ENCODE measurements around the gene CORO2A. TPM values are rescaled to one million over a fixed set of nuclear protein-coding genes. Genes with fewer than 3 reads are reported as not detected.
A peak's percentile ranks its signal among the peaks of the same experiment; 100 is the strongest.

CORO2A gene
- total RNA-seq, 4 donors from 2014 or later: 1.1 to 3.5 (median 2.1) TPM

- peaks cover 5 to 13% of the 10 kb centered on the region in 2 donors for H3K36me3 ChIP-seq
- WGBS, 2 donors: 93 to 94% methylated on average over 4 of the region's 4 CpGs
- H3K4me1 ChIP-seq: peaks cover 0 to 17% of the 10 kb centered on the region in 2 donors
Measured at GRCh38 chr9:98226957-98227356, 34.5 kb upstream of the CORO2A start.

GRCh38 chr9:98226516-98226915 lies 34.1 kb upstream of the CORO2A start:
- no peak for TF ChIP-seq CTCF (IDR thresholded peaks at IDR 0.05)
- no peak for TF ChIP-seq POLR2A (IDR thresholded peaks at IDR 0.05)
- no peaks in the 10 kb centered on the region for H3K9me3 ChIP-seq
- no peak overlapping the region for H3K27ac ChIP-seq
- DNase-seq: no peak
- intact Hi-C loops (cut with DNase I): no loop called here
- H3K4me3 ChIP-seq (replicated peaks in 1 of 3): no peak overlapping the region
- peaks cover 5 to 13% of the 10 kb centered on the region in 2 donors for H3K36me3 ChIP-seq
- no peaks in the 10 kb centered on the region for H3K27me3 ChIP-seq
- H3K4me1 ChIP-seq: peaks cover 0 to 13% of the 10 kb centered on the region in 2 donors
- WGBS, 2 donors: 67 to 68% methylated on average over 1 of the region's 1 CpG

More at GRCh38 chr9:98226957-98227356, 34.5 kb upstream of the CORO2A start:
- H3K9me3 ChIP-seq: no peaks in the 10 kb centered on the region
- H3K27ac ChIP-seq: no peak overlapping the region
- intact Hi-C loops (cut with DNase I): no loop called here
- no peak for TF ChIP-seq POLR2A (IDR thresholded peaks at IDR 0.05)
- TF ChIP-seq CTCF (IDR thresholded peaks at IDR 0.05): no peak
- DNase-seq: no peak
- H3K27me3 ChIP-seq: no peaks in the 10 kb centered on the region
- H3K4me3 ChIP-seq (replicated peaks in 1 of 3): no peak overlapping the region

- TF ChIP-seq POLR2A (IDR thresholded peaks at IDR 0.05) (no peak), CTCF (IDR thresholded peaks at IDR 0.05) (no peak)
- H3K9me3 ChIP-seq: no peaks in the 10 kb centered on the region
- intact Hi-C loops (cut with DNase I): no loop called here
- H3K36me3 ChIP-seq: peaks cover 17 to 23% of the 10 kb centered on the region in 2 donors
- H3K27ac ChIP-seq: no peak overlapping the region
- peaks cover 0 to 7% of the 10 kb centered on the region in 2 donors for H3K4me1 ChIP-seq
- no peak overlapping the region for H3K4me3 ChIP-seq (replicated peaks in 1 of 3)
- 94 to 98% methylated on average over 6 of the region's 6 CpGs for WGBS, 2 donors
- DNase-seq: no peak
- no peaks in the 10 kb centered on the region for H3K27me3 ChIP-seq
Measured at GRCh38 chr9:98225015-98225442, 32.6 kb upstream of the CORO2A start.

- WGBS, 2 donors: 55 to 60% methylated on average over 5 of the region's 5 CpGs
- peaks cover 13 to 16% of the 10 kb centered on the region in 2 donors for H3K36me3 ChIP-seq
Measured at GRCh38 chr9:98222885-98223691, 30.7 kb upstream of the CORO2A start.

More at GRCh38 chr9:98222885-98223691, 30.7 kb upstream of the CORO2A start:
- DNase-seq: peak; percentile 50
- Histone ChIP-seq H3K4me3 (replicated peaks in 1 of 3) (no peak overlapping the region), H3K4me1 (peaks cover 0 to 17% of the 10 kb centered on the region in 2 donors), H3K9me3 (no peaks in the 10 kb centered on the region), H3K27me3 (no peaks in the 10 kb centered on the region), H3K27ac (peak overlapping the region in 1 of 3 donors; percentile 25)
- no peak for TF ChIP-seq CTCF (IDR thresholded peaks at IDR 0.05)
- TF ChIP-seq POLR2A (IDR thresholded peaks at IDR 0.05): no peak
- intact Hi-C loops (cut with DNase I): no loop called here
